ENCODE data around the gene TMPRSS12.
"Not testable (repeated sequence)": the region's sequence is repeated elsewhere in the genome, so short reads cannot be mapped to it uniquely, and the experiment has no call there.

The TMPRSS12 gene

DNA sequence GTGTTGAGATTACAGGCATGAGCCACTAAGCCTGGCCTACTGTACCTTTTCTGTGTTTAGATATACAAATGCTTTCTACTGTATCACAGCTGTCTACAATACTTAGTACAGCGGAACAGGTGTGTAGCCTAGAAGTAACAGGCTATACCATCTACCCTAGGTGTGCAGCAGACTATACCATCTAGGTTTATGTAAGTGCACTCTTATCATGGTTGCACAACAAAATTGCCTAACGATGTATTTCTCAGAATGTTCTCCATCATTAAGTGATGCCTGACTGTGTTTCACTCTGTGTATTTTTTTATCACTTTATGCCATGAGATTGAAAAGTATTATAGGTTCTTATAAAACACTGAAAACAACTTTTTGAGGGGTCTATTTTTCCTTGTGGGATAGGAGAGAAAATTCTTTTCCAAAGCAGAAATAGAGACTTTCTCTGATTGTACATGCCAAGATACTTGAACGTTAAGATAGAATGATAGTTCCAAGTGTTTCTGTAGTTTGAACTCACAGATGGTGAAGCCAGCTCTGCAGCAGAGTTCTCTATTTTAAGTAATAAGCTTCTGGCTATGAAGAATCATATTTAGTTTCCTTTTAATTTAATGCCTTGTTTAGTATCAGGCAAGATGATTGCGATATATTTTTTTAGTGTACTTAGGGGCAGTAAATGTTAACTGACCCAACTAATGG lies 17.0 kb downstream of the TMPRSS12 start:
- DNase-seq: no peak

DNA sequence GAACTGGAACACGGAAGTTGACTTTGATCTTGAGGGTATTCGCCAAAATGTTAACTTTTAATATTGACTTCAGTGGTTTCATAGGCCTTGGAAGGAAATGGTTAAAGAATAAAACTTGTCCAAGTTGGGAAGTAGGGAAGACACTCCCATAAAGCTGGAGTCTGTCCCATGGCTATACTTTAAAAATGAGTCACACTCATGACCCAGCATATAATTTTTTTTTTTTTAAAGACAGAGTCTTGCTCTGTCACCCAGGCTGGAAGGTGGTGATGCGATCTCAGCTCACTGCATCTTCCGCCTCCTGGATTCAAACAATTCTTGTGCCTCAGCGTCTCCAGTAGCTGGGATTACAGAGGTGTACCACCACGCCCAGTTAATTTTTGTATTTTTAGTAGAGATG lies 19.6 kb downstream of the TMPRSS12 start:
- no peak for DNase-seq

DNA sequence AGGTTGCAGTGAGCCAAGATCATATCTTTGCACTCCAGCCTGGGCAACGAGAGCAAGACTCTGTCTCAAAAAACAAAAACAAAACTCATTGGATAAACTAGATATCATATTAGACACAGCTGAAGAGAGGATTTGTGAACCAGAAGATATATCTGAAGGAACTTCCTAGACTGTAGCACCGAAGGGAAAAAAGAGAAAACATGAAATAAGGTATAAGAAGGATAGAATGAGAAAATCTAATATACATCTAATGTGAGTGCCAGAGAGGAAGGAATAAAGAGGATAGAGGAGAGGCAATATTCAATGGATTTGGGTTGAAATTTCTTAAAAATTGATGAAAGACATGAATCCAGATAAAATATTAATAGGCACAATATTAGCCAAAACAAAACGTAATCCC lies 22.5 kb downstream of the TMPRSS12 start:
- DNase-seq: no peak

DNA sequence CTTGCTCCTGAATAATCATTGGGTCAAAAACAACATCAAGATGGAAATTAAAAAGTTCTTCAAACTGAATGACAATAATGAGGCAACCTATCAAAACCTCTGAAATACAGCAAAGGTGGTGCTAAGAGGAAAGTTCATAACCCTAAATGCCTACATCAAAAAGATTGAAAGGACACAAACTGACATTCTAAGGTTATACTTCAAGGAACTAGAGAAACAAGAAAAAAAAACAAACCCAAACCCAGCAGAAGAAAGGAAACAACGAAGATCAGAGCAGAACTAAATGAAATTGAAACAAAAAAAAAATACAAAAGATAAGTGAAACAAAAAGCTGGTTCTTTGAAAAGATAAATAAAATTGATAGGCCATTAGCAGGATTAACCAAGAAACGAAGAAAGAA lies 26.2 kb downstream of the TMPRSS12 start:
- DNase-seq: not testable (repeated sequence)

DNA sequence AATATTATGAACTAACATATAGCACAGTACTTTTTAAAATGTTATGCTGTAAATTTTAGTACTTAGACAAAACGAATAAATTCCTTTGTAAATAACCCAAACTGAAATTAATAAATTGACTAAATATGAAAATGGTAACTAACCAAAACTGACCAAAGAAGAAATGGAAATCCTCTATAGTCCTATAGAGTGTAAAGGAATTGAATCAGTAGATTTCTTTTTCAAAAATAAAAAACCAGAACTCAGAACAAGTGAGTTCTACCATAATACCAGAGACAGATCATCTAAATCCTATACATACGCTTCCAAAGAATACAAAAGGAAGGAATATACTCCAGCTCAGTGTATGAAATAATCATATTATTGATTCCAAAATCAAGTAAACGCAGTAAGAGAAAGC lies 39.8 kb downstream of the TMPRSS12 start:
- no peak for DNase-seq

DNA sequence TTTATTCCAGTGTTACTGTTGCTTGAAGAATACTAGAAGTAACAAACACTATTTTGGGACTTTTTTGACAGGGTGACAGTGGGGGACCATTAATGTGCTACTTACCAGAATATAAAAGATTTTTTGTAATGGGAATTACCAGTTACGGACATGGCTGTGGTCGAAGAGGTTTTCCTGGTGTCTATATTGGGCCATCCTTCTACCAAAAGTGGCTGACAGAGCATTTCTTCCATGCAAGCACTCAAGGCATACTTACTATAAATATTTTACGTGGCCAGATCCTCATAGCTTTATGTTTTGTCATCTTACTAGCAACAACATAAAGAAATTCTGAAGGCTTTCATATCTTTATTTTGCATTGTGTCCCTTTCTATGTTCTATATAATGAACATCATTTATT lies 44.5 kb downstream of the TMPRSS12 start:
- no peak for DNase-seq

DNA sequence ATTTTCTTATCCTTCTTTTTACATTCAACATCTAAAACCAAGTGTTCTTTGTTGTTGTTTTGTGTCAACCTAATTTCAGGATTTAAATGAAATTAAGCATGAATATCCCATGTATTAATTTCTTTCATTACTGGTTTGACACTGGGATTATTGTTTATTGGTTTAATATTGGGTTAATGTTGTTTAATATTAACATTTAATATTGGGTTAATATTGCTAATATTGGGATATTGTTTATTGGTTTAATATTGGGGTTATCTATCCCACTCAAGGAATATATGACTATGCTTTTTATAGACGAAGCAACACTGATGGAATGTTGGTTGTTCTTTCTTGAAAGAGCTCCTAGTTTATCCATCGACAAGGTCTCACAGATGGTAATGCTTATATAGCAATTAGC lies 45.9 kb downstream of the TMPRSS12 start:
- no peak for DNase-seq

DNA sequence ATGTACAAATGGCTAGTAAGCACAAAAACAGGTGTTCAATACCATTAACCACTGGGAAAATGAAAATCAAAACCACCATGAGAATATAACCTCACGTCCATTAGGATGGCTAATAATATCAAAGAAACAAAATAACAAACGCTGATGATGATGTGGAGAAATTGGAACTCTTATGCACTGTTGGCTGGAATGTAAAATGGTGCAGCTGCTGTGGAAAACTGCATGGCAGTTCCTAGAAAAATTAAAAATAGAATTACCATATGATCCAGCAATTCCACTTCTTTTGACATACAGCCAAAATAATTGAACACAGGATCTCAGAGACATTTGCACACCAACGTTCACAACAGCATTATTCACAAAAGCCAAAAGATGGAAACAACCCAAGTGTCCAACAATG lies 51.5 kb downstream of the TMPRSS12 start:
- no peak for DNase-seq

DNA sequence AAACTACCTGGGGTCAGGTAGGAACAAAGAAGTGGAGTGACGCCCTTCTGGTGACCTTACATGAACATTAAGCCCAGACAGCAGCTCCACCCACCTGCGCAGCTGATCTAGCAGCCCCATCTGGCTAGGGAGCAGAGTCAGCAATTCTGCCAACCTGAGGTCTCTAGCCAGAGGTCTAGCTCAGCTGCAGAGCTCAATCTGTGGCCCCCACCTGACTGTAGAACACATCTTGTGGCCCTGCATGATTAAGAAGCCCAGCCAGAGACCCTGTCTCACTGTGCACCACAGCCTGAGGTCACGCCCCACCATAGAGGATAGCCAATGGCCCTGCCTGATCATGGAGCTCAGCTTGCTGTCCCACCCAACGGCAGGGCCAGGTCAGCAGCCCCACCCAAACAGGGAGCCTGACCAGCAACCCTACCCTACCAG lies 59.0 kb downstream of the TMPRSS12 start:
- no peak for DNase-seq

DNA sequence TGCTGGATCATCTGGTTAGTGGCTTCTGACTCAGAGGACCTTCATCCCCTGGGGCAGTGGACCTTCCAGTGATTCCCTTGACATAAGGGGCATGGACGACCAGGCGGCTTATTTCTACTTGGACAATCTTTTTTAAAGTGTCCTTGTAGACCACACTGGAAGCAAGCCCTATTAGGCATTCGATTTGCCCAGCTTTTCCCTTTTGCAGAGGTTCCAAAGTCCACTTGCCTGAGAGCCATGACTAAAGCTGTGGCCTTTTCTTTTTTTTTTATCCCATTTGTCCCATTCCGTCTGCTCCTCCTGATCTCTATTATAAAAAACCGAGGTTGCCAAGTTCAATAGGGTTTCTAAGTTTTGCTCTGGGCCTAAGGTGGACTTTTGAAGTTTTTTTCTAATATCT lies 65.8 kb downstream of the TMPRSS12 start:
- not testable (repeated sequence) for DNase-seq

DNA sequence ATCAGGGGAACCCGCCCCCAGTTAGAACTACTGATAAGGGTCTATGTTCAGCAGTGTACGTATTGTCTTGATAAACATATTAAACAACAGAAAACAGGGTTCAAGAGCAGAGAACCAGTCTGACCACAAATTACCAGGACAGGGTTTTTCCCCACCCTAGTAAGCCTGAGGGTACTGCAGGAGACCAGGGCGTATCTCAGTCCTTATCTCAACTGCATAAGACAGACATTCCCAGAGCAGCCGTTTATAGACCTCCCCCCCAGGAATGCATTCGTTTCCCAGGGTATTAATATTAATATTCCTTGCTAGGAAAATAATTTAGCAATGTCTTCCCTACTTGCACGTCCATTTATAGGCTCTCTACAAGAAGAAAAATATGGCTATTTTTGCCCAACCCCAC lies 69.6 kb downstream of the TMPRSS12 start:
- DNase-seq: not testable (repeated sequence)

DNA sequence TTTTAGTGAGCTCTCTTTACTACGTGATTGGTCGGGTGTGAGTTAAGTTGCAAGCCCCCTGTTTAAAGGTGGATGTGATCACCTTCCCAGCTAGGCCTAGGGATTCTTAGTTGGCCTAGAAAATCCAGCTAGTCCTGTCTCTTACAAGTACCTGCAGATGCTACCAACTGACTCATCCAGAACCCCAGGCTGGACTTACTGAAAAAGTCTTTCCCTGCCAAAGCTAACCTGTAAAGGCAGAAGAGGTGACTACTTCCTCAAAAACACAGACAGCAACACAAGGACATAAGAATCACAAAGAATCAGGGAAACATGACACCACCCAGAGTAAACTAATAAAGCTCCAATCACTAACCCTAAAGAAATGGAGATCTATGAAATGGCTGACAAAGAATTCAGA lies 70.5 kb downstream of the TMPRSS12 start:
- DNase-seq: no peak

DNA sequence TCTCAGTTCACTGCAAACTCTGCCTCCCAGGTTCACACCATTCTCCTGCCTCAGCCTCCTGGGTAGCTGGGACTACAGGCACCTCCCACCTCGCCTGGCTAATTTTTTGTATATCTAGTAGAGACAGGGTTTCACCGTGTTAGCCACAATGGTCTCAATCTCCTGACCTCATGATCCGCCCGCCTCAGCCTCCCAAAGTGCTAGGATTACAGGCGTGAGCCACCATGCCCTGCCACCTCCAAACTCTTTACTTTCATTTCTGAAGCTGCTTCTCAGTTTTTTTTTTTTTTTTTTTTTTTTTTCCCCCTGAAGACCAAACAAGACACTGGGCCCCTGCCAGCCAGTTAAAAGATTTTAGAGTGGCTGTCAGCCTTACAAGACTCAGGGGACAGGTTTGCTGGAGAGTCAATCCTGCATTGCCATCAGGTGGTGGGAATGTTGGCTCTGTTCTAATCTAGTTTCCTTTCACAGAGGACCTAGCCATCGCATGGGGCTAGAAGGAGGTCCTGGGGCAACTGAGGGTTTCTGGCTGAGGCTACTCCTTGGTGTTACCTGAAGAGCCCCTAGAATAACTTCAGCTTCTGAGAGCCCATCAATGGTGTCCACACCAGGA lies 72.3 kb downstream of the TMPRSS12 start:
- DNase-seq: no peak

DNA sequence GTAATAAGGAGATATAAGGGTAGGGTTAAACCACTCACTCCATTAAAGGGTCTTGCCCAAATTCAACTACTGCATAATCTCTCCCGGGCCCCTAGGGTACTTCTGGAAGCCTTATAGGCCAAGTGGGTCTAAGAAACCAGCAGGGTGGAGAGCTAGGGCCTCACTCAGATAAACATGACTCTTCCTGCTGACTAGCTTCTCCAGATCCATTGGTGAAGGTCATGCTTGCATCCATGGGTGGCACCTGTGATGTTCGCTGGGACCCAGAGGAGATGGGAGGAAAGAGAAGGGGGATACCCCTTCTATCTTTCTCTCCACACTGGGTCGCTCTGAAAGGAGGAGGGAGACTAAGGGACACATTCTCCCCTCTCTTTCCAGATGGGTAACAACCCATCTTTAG lies 73.6 kb downstream of the TMPRSS12 start:
- no peak for DNase-seq

DNA sequence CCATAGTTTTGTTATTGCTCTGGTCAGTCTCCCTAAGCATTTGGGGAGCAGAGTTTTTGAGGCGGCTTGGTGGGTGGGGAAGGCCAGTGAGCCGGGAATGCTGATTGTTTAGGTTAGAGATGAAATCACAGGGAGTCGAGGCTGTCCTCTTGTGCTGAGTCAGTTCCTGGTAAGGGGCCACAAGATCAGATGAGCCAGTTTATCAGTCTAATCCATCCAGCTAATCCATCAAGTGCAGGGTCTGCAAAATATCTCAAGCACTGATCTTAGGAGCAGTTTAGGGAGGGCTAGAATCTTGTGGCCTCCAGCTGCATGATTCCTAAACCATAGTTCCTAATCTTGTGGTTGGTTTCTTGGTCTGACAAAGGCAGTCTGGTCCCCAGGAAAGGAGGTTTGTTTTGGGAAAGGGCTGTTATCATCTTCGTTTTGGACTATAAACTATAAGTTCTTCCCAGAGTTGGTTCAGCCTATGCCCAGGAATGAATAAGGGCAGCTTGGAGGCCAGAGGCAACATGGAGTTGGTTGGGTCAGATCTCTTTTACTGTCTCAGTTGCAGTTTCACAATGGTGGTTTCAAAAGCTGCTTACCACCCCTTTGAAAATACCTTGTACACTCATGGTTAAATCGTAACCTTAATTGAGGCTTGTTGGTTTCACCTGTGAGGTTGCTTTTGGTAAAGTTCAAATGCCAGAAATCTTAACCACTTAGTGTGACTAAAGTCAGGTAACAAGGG lies 76.0 kb downstream of the TMPRSS12 start:
- DNase-seq: no peak

DNA sequence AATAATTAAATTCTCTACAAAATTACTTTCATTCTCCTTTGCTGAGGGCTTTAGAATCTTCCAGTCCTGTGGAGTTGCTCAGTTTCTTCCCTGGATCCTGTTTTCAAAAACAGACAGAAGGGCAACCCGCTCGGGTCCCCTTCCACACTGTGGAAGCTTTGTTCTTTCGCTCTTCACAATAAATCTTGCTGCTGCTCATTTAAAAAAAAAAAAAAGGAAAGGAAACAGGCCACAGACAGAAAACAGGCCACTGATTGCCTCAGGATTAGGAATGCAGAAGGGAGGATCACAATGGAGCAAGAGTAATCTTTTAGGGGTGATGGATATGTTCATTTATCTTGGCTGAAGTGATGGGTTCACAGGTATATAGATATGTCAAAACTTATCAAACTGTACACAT lies 80.1 kb downstream of the TMPRSS12 start:
- no peak for DNase-seq

DNA sequence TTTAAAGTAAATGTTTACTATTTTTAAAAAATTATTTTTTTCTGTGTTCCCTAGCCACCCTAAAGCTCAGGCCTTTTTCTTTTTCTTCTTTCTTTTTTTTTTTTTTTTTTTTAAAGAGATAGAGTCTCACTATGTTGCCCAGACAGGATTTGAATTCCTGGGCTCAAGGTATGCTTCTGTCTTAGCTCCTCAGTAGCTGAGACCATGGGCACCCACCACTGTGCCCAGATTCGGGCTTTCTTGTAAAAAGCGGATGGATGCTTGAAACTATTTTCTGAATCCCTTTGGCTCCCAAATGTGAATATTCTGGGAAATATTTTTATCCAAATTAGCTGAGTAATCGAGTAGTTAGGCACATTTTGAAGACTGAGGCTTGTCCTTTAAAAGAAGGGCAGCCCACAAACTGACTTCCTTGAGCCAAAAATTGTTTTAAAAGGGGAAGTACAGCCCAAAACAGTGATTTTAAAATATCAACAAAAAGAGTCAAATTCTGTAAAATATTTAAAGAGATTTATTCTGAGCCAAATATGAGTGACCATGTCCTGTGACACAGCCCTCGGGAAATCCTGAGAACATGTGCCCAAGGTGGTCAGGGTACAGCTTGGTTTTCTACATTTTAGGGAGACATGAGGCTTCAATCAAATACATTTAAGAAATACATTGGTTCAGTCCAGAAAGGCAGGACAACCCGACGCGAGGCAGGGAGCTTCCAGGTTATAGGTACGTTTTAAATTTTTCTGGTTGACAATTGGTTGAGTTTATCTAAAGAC lies 80.8 kb downstream of the TMPRSS12 start:
- DNase-seq: no peak

DNA sequence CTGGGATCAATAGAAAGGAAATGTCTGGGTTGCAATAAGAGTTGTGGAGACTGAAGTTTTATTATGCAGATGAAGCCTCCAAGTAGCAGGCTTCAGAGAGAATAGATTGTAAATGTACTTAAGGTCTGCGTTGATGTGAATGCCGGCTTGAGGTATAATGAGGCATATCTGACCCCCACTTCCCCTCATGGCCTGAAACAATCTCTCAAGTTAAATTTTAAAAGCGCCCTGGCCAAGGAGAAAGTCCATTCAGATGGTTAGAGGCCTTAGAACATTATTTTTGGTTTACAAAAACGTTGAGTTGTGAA lies 81.4 kb downstream of the TMPRSS12 start:
- DNase-seq: no peak

DNA sequence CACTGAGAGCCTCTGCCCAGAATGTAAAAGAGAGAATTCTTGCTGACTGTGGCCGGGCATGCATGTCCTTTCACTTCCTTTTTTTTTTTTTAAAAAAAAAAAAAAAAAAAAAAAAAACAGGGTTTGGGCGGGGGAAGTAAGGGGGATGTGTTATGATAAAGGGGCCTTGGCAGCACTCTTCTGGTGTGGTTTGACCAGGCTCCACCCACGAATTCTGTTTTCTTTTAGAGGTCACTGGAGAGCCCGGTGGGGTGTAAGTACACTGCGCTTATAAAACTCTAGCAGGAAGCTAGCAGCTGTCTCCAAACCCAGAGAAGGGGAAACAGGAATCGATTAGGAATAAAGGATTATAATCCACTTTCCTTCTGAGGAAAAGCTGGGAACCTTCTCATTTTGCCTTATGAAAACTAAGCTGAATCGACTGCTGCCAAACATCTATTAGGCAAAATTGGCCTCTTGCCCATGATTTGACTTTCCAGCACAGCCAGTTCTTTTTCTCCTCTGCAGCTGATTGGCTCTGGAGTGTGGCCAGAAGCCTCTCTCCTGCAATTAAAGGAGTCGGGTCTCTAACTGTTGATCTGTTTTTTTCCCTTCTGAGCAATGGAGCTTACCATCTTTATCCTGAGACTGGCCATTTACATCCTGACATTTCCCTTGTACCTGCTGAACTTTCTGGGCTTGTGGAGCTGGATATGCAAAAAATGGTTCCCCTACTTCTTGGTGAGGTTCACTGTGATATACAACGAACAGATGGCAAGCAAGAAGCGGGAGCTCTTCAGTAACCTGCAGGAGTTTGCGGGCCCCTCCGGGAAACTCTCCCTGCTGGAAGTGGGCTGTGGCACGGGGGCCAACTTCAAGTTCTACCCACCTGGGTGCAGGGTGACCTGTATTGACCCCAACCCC lies 82.0 kb downstream of the TMPRSS12 start:
- DNase-seq: peak; percentile 23

DNA sequence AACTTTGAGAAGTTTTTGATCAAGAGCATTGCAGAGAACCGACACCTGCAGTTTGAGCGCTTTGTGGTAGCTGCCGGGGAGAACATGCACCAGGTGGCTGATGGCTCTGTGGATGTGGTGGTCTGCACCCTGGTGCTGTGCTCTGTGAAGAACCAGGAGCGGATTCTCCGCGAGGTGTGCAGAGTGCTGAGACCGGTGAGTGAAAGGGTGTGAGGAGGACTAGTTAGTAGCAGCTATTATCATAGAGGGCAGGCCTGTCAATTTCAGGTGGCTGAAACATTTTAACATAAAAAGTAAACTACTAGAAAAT lies 82.6 kb downstream of the TMPRSS12 start:
- DNase-seq: no peak

DNA sequence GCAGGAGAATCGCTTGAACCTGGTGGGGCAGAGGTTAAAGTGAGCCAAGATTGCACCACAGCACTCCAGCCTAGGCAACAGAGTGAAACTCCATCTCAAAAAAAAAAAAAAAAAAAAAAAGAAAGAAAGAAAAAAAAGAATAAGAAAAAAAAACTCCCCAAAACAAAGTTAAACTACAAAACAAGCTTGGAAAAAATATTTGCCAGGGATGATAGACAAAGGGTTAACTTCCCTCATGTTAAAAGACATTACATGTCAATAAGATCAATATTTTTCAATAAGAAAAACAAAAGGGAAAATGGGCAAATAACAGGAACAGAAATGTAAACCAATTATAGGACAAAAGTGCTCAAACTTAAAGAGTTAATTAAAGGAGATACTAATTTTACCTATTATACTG lies 83.2 kb downstream of the TMPRSS12 start:
- no peak for DNase-seq

DNA sequence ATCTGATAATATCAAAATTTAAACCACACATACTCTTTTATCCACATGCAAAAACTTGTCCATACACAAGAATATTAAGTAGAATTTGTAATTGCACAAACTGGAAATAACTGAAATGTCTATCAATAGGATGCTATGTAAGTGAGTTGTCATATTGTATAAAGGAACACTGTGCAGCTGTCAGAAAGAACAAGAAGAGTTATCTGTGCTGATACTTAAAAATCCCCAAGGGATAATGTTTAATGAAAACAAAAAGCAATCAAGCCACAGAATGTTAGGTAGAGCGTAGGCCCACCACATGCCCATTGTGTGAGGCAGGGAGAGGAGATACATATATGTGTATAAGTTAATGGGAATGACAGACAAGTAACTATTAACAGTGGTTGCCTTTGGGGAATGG lies 83.7 kb downstream of the TMPRSS12 start:
- DNase-seq: no peak

DNA sequence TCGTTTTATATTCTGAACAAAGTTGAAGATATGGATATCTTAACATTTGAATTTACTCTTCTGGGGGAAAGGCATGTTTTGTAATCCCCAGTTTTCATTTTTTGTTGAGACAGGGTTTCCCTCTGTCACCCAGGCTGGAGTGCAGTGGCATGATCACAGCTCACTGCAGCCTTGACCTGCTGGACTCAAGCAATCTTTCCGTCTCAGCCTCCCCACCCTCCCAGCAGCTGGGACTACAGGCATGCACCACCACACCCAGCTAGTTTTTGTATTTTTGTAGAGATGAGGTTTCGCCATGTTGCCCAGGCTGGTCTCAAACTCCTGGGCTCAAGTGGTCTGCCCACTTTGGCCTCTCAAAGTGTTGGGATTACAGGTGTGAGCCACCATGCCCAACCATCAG lies 84.2 kb downstream of the TMPRSS12 start:
- not testable (repeated sequence) for DNase-seq

All from CD4-positive, alpha-beta T cell treated with Interleukin-17A for 4 hours (primary cell).